Fibroblast of villous mesenchyme (primary cell): ENCODE results near the gene CCL26. TPM values are rescaled to one million over a fixed set of nuclear protein-coding genes. Genes with fewer than 3 reads are reported as not detected.

Source experiments
- DNase-seq: peaks from one replicate; pipeline ENCODE4 v3.0.0-alpha.2; 2010; ENCODE audit warnings: low read depth
- H3K4me3 ChIP-seq: 2 replicates; pipeline ENCODE4 v1.5.1; 2011; ENCODE audit warnings: low read depth, mild to moderate bottlenecking, low read length
- CTCF ChIP-seq: IDR thresholded peaks from 2 replicates; pipeline ENCODE4 v1.5.1; 2012; ENCODE audit warnings: low read depth, mild to moderate bottlenecking, low read length; ENCODE audit not compliant: insufficient read depth
- total RNA-seq: library from RNA; depleted of rRNA; stranded (reverse); fragments of >200 nt; gene quantifications from 2 replicates; pipeline ENCODE4 v1.2.3, GENCODE V29; 2012

CCL26 gene
- total RNA-seq, 1 donor: 0.86 TPM

- no peak for DNase-seq
- no peak overlapping the region for H3K4me3 ChIP-seq
- no peak for TF ChIP-seq CTCF
These were observed 36.2 kb downstream of the CCL26 start for GRCh38 chr7:75735581-75736350.

- no peak for TF ChIP-seq CTCF
- DNase-seq: peak; percentile 83
- H3K4me3 ChIP-seq: no peak overlapping the region
These were observed 37.2 kb downstream of the CCL26 start for GRCh38 chr7:75734586-75735458.

GRCh38 chr7:75732764-75733630 is 39.0 kb downstream of the CCL26 start:
- peak; percentile 91 for DNase-seq
- TF ChIP-seq CTCF: no peak

GRCh38 chr7:75732016-75732521 is 39.9 kb downstream of the CCL26 start:
- no peak for TF ChIP-seq CTCF
- DNase-seq: peak; percentile 25
- no peak overlapping the region for H3K4me3 ChIP-seq

More at GRCh38 chr7:75732764-75733630, 39.0 kb downstream of the CCL26 start:
- H3K4me3 ChIP-seq: no peak overlapping the region

- no peak for DNase-seq
- H3K4me3 ChIP-seq: no peak overlapping the region
- TF ChIP-seq CTCF: no peak
These were observed 42.1 kb downstream of the CCL26 start for GRCh38 chr7:75729851-75730274.
